Keratinocyte (primary cell): ENCODE measurements around the gene ITIH5. TPM values are rescaled to one million over a fixed set of nuclear protein-coding genes. Genes with fewer than 3 reads are reported as not detected.

Source experiments
- DNase-seq: peaks from one replicate; pipeline ENCODE4 v3.0.0-alpha.2; 2011; ENCODE audit warnings: low read depth, missing footprints, low spot score
- FAIRE-seq: peaks from 2 replicates; lab custom pipeline; 2011; peaks lifted over from hg19 to GRCh38; lab: Jason Lieb, UNC
- H2AFZ ChIP-seq: 2 replicates; pipeline ENCODE4 v1.6.0; 2012; ENCODE audit warnings: low read length, control low read depth, inconsistent platforms; ENCODE audit not compliant: control insufficient read depth
- H3K27ac ChIP-seq: 2 replicates; pipeline ENCODE4 v1.5.1; 2011; ENCODE audit warnings: low read length; ENCODE audit not compliant: control insufficient read depth, insufficient read depth
- H3K27me3 ChIP-seq: 3 replicates; pipeline ENCODE4 v1.6.0; 2011; ENCODE audit warnings: low read length; ENCODE audit not compliant: control insufficient read depth, insufficient read depth; ENCODE audit errors: extremely low read depth
- H3K36me3 ChIP-seq, 2 experiments: 2 replicates in 1 of 2; 3 replicates in 1 of 2; pipeline ENCODE4 v1.5.1; 2011; ENCODE audit warnings: low read length in 2 of 2, mild to moderate bottlenecking in 1 of 2; ENCODE audit not compliant: control insufficient read depth in 2 of 2, insufficient read depth in 2 of 2; ENCODE audit errors: extremely low read depth in 1 of 2
- H3K4me1 ChIP-seq: 3 replicates; pipeline ENCODE4 v1.5.1; 2011; ENCODE audit warnings: low read length; ENCODE audit not compliant: control insufficient read depth, insufficient read depth; ENCODE audit errors: extremely low read depth
- H3K4me2 ChIP-seq: 3 replicates; pipeline ENCODE4 v1.6.0; 2011; ENCODE audit warnings: low read depth, low read length; ENCODE audit not compliant: control insufficient read depth, insufficient read depth; ENCODE audit errors: extremely low read depth
- H3K4me3 ChIP-seq, 3 experiments: fragments of 200-600 bp in 1 of 3; sonication (generic) in 1 of 3; 2 replicates in 2 of 3; 3 replicates in 1 of 3; pipeline ENCODE4 v1.5.1; 2011 to 2016; ENCODE audit warnings: low read length in 3 of 3, mild to moderate bottlenecking in 3 of 3, control low read depth in 2 of 3, inconsistent platforms in 1 of 3, low read depth in 1 of 3, mixed read lengths in 1 of 3, mixed run types in 1 of 3, moderate library complexity in 1 of 3; ENCODE audit not compliant: control insufficient read depth in 2 of 3, insufficient read depth in 2 of 3; ENCODE audit errors: extremely low read depth in 1 of 3
- H3K79me2 ChIP-seq: 2 replicates; pipeline ENCODE4 v1.6.0; 2012; ENCODE audit warnings: low read length; ENCODE audit not compliant: control insufficient read depth, insufficient read depth
- H3K9ac ChIP-seq: 3 replicates; pipeline ENCODE4 v1.6.0; 2011; ENCODE audit warnings: low read length; ENCODE audit not compliant: control insufficient read depth, insufficient read depth; ENCODE audit errors: extremely low read depth
- H3K9me1 ChIP-seq: 3 replicates; pipeline ENCODE4 v1.6.0; 2011; ENCODE audit warnings: low read length; ENCODE audit not compliant: control insufficient read depth, insufficient read depth; ENCODE audit errors: extremely low read depth
- H3K9me3 ChIP-seq: 2 replicates; pipeline ENCODE4 v1.5.1; 2012; ENCODE audit warnings: low read depth, low read length; ENCODE audit not compliant: control insufficient read depth
- H4K20me1 ChIP-seq: 3 replicates; pipeline ENCODE4 v1.6.0; 2011; ENCODE audit warnings: low read length; ENCODE audit not compliant: control insufficient read depth, insufficient read depth; ENCODE audit errors: extremely low read depth
- CTCF ChIP-seq, 3 experiments: IDR thresholded peaks in 1 of 3; conservative IDR thresholded peaks in 1 of 3; optimal IDR thresholded peaks in 1 of 3; 2 replicates in 2 of 3; 3 replicates in 1 of 3; pipeline versions ENCODE3 to v1.5.1; 2011; ENCODE audit warnings: low read length in 3 of 3, mild to moderate bottlenecking in 3 of 3, moderate library complexity in 2 of 3, control low read depth in 1 of 3, inconsistent platforms in 1 of 3; ENCODE audit not compliant: insufficient read depth in 2 of 3; ENCODE audit errors: extremely low read depth in 1 of 3
- EZH2 ChIP-seq: IDR thresholded peaks from one replicate; pipeline ENCODE4 v1.6.1; 2012; ENCODE audit warnings: inconsistent platforms, mild to moderate bottlenecking, low read length, moderate library complexity
- dilution Hi-C: fragments of 300-500 bp; cut with MboI; formaldehyde crosslinking; loops from one replicate; pipeline ENCODE4 v1.7.0; 2020; ENCODE audit warnings: low sequenced_read_pairs; ENCODE audit not compliant: extremely low pct_ligation_motif_present
- polyA plus RNA-seq, 5 experiments: library from polyadenylated mRNA; depleted of rRNA in 3 of 5; stranded (reverse) in 3 of 5; stranded (forward) in 1 of 5; unstranded in 1 of 5; fragments of >200 nt; gene quantifications; 1 replicate in 1 of 5; 2 replicates in 3 of 5; 3 replicates in 1 of 5; pipeline versions ENCODE4 v1.2.1 to v1.2.3, GENCODE V29; 2011 to 2012; ENCODE audit warnings: missing spikeins in 2 of 5, low read depth in 1 of 5, low replicate concordance in 1 of 5

Gene ITIH5
- polyA plus RNA-seq, 1 donor (not counting 4 experiments of a cell fraction or from before 2014, with no cell fraction given) = not detected

- Histone ChIP-seq H3K4me3 (no peak overlapping the region), H3K79me2 (no peaks in the 10 kb centered on the region), H3K27me3 (no peaks in the 10 kb centered on the region), H4K20me1 (no peaks in the 10 kb centered on the region), H3K27ac (no peak overlapping the region), H3K9me1 (no peaks in the 10 kb centered on the region), H3K4me1 (no peaks in the 10 kb centered on the region), H3K4me2 (no peak overlapping the region), H2AFZ (no peak overlapping the region), H3K9me3 (peaks cover 2% of the 10 kb centered on the region), H3K36me3 (no peaks in the 10 kb centered on the region), H3K9ac (no peak overlapping the region)
- DNase-seq (no peak), FAIRE-seq (no peak)
- dilution Hi-C loops = no loop called here
- TF ChIP-seq EZH2 = no peak
- no peak for TF ChIP-seq CTCF (optimal IDR thresholded peaks at IDR 0.05 in 1 of 3, IDR thresholded peaks at IDR 0.05 in 1 of 3, conservative IDR thresholded peaks at IDR 0.05 in 1 of 3; ENCODE audit: extremely low read depth in 1 of 3, insufficient read depth in 2 of 3, low read length in 3 of 3)
Observed at GRCh38 chr10:7579681-7580080, 87.1 kb downstream of the ITIH5 start.

- Histone ChIP-seq H3K27ac (no peak overlapping the region), H4K20me1 (no peaks in the 10 kb centered on the region), H3K79me2 (no peaks in the 10 kb centered on the region), H3K4me3 (no peak overlapping the region), H3K36me3 (no peaks in the 10 kb centered on the region), H3K9me1 (no peaks in the 10 kb centered on the region), H2AFZ (no peak overlapping the region), H3K4me1 (no peaks in the 10 kb centered on the region), H3K9ac (no peak overlapping the region), H3K4me2 (no peak overlapping the region), H3K9me3 (peaks cover 2% of the 10 kb centered on the region), H3K27me3 (no peaks in the 10 kb centered on the region)
- dilution Hi-C loops = no loop called here
- TF ChIP-seq CTCF (optimal IDR thresholded peaks at IDR 0.05 in 1 of 3, IDR thresholded peaks at IDR 0.05 in 1 of 3, conservative IDR thresholded peaks at IDR 0.05 in 1 of 3; ENCODE audit: extremely low read depth in 1 of 3, insufficient read depth in 2 of 3, low read length in 3 of 3) = no peak
- no peak for TF ChIP-seq EZH2
- FAIRE-seq (no peak), DNase-seq (no peak)
Observed at GRCh38 chr10:7577579-7577978, 89.2 kb downstream of the ITIH5 start.
